Measurements from ENCODE around the gene IL16.

The IL16 gene

DNA sequence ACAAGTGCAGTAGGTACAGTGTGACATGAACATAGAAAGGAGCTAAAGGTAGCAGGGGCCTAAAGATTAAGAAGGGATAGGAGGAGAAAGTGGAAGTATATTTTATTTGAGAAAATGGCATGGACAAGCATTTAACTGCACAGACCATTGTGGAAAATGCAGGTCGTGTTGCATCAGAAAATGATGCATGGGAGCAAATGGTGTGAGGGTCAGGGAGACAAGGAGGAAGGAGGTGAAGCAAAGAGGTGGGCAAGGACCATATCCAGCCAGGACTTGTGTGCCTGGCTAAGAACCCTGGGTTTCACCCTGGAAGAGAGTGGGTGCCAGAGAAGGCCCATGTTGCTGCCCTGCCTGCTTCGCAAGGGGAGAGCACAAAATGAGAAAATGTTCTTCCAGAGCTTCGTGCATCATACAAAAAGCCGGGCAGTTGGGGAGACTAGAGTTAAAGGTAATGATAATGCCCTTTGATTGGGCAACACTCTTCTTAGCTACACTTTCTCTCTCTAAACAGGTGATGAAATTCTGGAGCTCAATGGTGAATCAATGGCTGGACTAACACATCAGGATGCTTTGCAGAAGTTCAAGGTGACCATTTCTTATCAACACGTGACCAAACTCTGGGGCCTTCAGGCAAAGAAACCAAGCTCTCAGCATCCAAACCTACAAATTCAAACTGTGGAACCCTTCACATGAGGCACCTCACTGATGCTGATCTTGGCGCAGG is 81.8 kb downstream of the IL16 start:
- DNase-seq: no peak

GRCh38 chr15:81279621-81280485 is 83.2 kb downstream of the IL16 start:
- DNase-seq: no peak

- DNase-seq: no peak
Observed at GRCh38 chr15:81280696-81281455, 84.2 kb downstream of the IL16 start.

- no peak for DNase-seq
Observed at GRCh38 chr15:81281456-81281735, 84.7 kb downstream of the IL16 start.

DNA sequence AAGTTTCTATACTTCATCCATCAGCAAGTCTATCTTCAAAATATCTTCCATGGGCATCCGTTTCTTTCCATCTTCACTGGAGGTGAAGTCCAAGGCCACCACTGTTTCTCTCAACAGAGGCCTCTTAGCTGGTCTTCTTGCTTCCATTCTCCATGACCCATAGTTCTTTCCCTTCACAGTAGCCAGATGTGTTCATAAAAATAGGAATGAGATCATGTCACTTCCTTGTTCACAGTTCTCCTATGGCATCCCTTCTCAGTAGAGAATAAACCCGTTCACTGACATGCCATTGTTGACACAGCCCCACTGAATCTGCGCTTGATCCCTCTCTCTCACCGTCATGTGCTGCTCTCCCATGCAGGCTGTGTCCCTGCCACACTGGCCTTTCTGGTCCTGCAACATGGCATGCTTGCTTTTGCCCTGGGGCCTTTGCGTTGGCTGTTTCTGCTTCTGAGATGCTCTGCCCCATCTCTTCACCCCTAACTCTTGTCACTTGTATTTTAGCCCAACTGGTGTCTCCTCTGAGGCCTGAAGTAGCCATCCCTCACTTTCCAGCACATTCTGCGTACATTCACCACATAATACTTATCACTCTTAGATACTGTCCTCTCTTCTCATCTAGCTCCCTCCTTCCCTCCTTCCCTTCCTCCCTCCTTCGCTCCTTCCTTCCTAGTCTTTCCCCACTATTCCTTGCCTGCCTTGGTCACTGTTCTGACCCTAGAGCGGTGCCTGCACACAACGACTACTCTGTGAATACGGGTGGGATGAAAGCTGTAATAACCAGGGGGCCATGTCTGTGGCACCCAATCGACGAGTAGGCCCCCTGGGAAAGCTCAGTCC is 85.3 kb downstream of the IL16 start:
- DNase-seq: no peak

GRCh38 chr15:81282606-81282895 is 85.9 kb downstream of the IL16 start:
- DNase-seq: no peak

DNA sequence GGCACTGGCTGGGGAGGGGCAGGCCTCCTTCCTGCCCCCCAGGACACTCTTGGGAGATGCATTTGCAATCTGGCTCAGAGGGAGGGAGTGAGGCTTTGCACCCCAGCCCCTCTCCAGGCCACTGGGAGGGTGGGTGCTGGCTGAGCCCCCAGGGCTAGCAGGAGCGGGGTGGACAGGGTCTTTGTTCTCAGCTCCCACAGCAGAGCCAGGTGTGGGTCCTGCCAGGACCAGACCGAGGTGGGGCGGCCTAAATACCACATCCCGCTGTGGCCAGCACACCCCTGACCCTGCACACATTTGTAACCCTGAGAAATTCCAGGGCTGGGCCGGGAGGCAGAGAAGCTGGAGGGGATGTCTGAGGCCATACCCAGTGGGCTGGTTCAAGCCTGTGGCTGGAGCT is 86.2 kb downstream of the IL16 start:
- no peak for DNase-seq

DNA sequence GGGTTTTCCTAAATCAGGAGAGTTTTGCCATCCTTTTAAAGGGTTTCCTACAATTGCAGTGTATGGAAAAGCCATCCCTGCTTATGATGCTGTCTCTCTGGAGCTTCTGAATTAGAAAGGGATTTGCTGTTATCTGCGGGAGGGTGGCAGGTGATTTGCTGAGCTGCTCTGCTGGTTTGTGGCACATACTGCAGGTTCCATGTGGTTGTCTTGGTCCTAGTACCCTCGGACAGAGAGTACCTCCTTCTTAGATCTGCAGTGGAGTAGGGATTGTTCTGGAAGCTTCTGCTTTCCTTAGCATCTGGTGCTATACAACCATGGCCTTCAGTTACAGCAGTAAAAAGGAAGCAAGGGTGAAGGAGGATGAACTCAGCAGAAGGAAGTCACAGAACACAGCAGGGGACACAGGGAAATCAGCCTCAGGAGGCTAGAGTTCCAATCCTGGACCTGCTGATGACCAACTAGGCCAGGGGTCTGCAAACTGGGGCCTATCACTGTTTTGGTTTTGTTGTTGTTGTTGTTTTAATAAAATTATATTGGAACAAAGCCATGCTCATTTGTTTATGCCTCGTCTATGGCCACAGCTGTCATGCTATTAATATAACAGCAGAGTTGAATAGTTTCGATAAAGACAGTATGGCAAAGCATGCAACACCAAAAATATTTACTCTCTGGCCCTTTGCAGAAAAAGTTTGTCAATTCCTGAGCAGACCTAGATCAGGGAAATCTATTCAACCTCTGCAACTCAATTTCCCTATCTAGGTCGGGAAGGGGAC is 87.8 kb downstream of the IL16 start:
- DNase-seq: no peak

DNA sequence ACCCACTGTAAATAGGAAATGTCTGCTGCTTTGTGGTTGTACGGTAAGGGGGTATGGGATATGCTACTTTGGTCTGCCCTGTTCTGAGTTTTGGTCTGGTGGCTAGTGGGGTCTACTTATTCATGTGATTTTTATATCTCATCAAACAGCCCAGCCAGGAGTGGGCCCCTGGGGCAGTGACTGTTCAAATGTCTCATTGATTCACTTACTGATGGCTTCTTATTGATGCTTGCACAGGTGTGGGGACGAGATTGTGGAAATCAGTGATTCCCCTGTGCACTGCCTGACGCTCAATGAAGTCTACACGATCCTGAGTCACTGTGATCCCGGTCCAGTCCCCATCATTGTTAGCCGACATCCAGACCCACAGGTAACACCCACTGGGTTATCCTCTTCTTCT is 88.8 kb downstream of the IL16 start:
- DNase-seq: no peak

- DNase-seq: no peak
Observed at GRCh38 chr15:81286621-81287121, 90.0 kb downstream of the IL16 start.

DNA sequence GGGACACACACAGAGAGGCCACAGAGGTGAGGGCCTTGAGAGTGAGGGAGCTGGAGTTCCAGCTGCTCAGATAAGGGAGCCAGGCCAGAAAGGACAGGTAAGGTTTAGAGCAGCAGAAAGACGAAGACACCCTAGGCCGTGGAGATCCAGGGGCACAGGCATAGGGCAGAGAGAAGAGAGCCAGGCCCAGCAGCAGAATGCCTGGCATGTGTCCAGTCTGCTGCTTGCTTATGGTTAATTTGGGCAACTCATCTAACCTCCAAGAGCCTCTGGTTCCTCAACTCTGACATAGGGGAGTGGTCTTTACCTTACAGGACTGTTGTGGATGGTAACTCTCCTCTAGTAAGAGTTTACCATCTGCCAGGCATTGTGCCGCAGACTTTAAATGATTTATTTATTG is 91.4 kb downstream of the IL16 start:
- no peak for DNase-seq

- DNase-seq: no peak
Observed at GRCh38 chr15:81288616-81289015, 91.9 kb downstream of the IL16 start.

GRCh38 chr15:81289910-81290309 is 93.2 kb downstream of the IL16 start:
- DNase-seq: no peak

DNA sequence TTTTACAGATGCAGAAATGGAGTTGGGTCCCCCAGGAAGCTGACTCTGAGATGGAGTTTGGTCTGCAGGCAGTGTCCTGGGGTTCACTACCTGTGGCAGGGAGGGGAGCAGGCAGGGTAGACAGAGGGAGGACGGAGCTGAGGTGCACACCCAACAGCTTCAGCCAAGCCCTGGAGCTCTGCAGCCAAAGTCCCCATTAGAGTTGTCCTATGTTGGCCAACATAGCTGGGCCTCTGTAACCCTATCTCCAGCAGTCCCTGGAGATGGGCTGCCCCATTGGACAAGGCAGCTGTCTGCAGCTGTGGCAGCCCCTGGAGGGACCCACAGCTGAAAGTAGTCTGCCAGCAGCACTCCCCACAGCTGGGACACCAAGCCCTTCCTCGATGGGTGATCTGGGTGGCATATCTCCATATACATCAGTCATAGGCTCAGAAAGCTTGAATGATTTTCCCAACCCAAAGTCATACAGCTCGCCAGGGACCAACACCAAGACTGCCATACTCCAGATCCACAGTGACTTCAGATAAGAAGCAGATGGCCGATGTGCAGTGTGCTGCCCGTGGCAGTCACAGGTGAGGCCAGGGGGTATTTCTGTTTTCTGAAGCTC is 95.3 kb downstream of the IL16 start:
- DNase-seq: no peak

DNA sequence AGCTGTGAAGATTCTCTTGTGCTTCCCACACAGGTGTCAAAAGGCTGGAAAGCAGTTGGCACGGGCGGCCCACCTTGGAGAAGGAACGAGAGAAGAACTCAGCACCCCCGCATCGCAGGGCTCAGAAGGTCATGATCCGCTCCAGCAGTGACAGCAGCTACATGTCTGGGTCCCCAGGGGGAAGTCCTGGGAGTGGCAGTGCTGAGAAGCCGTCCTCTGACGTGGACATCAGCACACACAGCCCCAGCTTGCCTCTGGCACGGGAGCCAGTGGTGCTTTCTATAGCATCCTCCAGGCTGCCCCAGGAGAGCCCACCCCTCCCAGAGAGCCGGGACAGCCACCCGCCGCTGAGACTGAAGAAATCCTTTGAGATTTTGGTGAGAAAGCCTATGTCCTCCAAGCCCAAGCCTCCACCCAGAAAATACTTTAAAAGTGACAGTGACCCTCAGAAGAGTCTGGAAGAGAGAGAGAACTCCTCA is 95.9 kb downstream of the IL16 start:
- no peak for DNase-seq

DNA sequence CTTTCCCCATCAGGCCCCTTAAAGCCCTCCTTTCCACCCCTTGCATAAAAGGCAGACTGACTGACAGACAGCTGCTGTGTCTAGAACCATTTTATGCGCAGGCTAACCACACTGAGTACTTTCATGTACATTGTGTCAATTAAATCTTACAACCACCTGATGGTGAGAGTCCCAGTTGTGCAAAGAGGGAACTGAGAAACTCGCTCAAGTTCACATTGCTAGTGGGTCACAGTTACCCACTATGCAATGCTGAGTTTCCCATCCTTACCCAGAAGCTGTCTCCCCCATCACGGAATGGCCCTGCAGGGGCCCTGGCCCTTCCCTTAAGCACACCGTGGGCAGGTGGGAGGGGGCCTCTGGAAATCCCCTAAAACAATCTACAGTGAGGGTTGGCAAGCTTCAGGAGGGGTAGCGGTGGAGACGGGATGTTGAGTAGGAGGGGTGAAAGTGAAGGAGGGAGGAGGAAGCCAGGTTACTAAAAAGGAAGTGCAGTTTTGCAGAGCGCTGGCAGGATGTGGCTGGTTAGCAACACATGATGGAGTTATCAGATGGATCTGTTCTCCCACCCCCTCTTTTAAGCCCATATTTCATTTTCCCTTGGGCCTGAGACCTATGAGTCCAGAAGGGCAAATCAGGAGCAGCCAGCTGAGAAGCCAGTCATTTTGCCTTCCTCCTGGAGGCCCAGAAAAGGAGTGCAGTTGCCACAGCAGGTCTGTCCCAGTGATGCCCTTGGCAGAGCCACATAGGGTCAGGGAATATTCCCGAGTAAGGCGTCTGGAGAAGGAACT is 97.2 kb downstream of the IL16 start:
- no peak for DNase-seq

DNA sequence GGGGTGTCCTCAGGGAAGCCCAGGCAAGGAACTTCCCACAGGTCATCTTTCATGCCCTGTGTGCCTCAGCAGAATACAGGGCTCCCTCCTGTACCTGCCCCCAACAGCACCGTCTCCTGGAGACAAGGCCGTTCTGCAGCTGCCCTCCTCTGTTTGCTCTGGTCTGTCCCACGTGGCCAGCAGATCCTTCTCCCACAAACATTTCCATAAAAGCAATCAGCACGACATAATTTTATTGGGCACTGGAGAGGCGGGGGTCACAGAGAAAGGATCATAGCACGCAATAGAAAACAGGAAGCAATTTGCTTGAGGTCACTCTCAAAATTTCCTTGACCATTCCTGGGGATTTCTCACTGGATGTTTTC is 97.8 kb downstream of the IL16 start:
- DNase-seq: peak; percentile 41

DNA sequence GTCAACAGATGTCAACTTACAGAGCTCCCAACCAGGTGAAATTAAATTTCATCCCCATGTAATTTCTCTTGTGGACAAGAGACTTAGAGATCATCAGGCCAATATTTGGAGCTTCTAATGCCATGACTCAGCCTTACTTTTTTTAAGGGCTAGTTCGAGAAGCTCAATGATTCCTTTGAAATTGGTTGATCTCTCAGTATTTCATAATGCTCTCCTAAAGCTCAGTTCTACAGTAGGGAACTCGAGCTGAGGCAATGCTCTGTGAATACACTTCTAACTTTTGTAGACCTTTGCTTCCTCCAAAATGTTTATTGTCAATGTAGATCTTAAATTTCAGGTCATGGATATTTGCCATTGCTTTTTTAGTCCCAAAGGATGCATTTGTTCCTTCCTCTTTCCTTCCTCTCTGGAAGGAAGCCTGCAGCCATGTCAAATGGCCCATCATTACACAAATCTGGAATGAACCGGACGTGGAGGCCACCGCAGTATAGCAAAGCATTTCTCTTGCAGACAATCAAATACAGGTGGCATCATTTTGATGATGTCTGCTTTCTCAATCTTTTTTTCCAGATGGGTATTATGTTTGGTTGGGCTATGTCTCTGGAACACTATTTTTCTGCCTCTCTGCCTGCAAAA is 98.9 kb downstream of the IL16 start:
- no peak for DNase-seq

DNA sequence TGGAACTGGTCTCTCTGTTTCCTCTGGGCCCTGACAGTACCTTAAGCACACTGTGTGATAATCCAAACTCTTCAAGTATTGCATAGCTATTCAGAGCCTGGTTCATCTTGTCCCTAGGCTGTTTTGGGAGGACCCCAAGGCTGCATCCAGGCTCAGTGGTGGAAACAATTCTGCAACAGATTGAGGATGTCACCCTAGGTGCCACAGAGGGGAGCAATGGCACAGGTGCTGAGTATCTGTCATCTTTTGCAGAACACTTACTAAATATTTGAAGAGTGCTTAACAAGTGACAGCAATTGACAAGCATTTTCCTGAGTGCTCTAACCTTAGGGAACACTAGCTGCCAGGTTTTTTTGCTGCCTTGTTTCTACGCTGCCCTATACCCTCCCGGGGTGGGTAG is 99.5 kb downstream of the IL16 start:
- DNase-seq: no peak

GRCh38 chr15:81296673-81297072 is 100.0 kb downstream of the IL16 start:
- no peak for DNase-seq
